Measurements from ENCODE around the gene TTC34.

TTC34 gene

DNA sequence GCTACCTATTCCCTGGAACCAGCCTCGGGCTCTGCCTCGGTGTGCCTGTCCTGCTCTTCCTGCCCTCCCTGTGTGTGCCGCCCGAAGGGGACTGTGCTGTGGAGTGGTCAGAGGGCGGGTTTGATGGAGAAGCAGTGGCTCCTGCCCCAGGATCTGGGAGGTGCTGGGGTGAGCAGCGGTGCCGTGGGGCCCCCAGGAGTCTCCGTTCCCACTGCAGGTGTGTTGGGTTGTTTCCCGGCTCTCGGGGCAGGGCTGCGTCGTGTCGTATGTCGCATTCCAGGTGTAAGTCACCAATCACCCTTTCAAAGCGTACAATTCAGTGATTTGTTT is 32.6 kb upstream of the TTC34 start:
- no peak for DNase-seq (ENCODE audit: low read depth)
- no peak overlapping the region for H3K4me3 ChIP-seq (ENCODE audit: low read depth, low read length)
- in situ Hi-C loops (cut with HindIII; ENCODE audit: low sequenced_read_pairs), result no loop called here
- TF ChIP-seq, protein P1, sequence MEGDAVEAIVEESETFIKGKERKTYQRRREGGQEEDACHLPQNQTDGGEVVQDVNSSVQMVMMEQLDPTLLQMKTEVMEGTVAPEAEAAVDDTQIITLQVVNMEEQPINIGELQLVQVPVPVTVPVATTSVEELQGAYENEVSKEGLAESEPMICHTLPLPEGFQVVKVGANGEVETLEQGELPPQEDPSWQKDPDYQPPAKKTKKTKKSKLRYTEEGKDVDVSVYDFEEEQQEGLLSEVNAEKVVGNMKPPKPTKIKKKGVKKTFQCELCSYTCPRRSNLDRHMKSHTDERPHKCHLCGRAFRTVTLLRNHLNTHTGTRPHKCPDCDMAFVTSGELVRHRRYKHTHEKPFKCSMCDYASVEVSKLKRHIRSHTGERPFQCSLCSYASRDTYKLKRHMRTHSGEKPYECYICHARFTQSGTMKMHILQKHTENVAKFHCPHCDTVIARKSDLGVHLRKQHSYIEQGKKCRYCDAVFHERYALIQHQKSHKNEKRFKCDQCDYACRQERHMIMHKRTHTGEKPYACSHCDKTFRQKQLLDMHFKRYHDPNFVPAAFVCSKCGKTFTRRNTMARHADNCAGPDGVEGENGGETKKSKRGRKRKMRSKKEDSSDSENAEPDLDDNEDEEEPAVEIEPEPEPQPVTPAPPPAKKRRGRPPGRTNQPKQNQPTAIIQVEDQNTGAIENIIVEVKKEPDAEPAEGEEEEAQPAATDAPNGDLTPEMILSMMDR (IDR thresholded peaks at IDR 0.05; ENCODE audit: low read depth, low read length, missing control alignments), result no peak

- in situ Hi-C loops (cut with HindIII; ENCODE audit: low sequenced_read_pairs), result no loop called here
- TF ChIP-seq, protein P1 (IDR thresholded peaks at IDR 0.05; ENCODE audit: low read depth, low read length, missing control alignments), result no peak
- no peak for DNase-seq (ENCODE audit: low read depth)
Observed at GRCh38 chr1:2833454-2834145, 32.1 kb upstream of the TTC34 start.

DNA sequence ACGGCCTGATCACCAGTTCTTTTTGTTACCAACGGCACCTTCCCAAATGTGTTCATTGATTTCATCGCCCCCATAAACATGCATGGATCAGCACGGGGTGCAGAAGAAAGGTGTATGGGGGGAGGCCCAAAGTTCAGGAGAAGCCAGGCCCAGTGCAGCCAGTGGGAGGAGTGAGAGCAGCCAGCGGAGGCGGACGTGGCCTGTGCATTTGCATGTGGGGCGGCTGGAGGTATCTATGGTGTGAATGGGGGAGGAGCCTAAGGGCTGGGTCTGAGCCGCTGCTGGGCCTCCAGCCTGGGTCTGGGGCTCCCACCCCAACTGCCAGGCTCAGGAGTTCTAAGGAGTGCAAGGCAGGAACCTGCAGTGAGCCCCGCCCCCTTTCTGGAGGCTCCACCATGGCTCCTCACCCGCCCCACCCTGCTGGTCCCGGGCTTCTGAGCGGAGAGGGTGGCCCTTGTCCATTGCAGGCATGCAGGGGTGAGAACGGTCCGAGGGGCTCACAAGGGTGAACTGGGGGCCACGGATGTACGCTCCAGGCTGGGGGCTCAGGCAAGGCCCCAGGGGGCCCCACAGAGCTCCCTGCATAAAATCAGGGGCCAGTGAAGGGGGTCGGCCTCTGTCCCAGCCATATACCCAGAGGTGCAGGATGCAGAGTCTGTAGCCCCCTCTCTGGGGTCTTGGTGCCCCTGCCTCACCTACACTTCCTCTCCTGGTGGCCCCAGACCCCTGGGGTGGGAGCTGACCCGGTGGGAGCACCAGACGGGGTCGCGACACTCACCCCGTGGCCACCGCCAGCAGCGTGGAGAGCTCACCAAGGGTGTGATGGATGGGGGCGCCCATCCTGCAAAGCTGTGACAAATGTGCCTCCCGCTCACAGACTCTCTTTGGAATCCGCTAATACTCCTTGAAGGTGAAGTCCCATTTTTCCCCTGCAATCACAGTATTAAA is 31.3 kb upstream of the TTC34 start:
- no peak for DNase-seq (ENCODE audit: low read depth)
- H3K4me3 ChIP-seq (ENCODE audit: low read depth, low read length), result no peak overlapping the region
- in situ Hi-C loops (cut with HindIII; ENCODE audit: low sequenced_read_pairs), result no loop called here
- TF ChIP-seq, protein P1 (IDR thresholded peaks at IDR 0.05; ENCODE audit: low read depth, low read length, missing control alignments), result no peak

More at GRCh38 chr1:2833454-2834145, 32.1 kb upstream of the TTC34 start:
- H3K4me3 ChIP-seq (ENCODE audit: low read depth, low read length), result no peak overlapping the region

- TF ChIP-seq, protein P1 (IDR thresholded peaks at IDR 0.05; ENCODE audit: low read depth, low read length, missing control alignments), result no peak
- no peak for DNase-seq (ENCODE audit: low read depth)
- no peak overlapping the region for H3K4me3 ChIP-seq (ENCODE audit: low read depth, low read length)
- in situ Hi-C loops (cut with HindIII; ENCODE audit: low sequenced_read_pairs), result no loop called here
Observed at GRCh38 chr1:2831596-2832212, 30.2 kb upstream of the TTC34 start.

DNA sequence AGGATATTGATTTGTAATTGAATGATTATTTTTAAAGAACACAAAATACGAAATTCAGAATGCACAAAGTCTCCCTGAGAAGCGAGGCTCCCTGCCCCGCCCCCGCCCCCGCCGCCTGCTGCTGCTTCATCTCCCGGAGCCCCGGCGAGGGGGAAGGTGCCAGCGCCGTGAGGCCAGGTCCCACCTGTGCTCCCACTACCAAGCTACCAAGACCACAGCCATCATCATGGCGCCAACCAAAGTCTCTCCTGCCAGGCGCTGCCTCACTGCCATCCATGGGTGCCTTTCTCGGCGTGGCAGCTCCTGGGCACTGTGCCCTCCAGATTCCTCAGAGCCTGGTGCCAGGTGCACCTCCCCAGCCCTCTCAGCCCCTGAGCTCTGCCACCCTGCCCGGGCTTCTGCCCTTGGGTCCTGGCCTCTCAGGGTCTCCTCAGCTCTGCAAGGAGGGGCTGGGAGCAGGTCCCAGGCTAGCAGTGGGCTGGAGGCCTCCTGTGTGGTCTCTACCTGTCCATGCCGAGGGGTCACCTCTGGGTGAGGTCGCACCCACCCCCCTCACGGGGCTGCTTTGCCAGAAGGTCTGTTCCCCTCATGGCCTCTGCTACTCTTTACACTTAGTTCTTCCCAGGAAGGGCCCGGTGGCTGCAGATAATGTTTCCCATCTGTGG is 29.4 kb upstream of the TTC34 start:
- TF ChIP-seq, protein P1 (IDR thresholded peaks at IDR 0.05; ENCODE audit: low read depth, low read length, missing control alignments), result no peak
- in situ Hi-C loops (cut with HindIII; ENCODE audit: low sequenced_read_pairs), result no loop called here
- H3K4me3 ChIP-seq (ENCODE audit: low read depth, low read length), result no peak overlapping the region
- no peak for DNase-seq (ENCODE audit: low read depth)
